HG03108 (cell line): ENCODE results near the gene IL11.

Source experiments
- ATAC-seq: cut with Tn5 transposase; IDR thresholded peaks from one replicate; pipeline ENCODE4 v1.9.1; 2021; ENCODE audit warnings: moderate library complexity; ENCODE audit not compliant: unreplicated experiment

IL11 gene

DNA sequence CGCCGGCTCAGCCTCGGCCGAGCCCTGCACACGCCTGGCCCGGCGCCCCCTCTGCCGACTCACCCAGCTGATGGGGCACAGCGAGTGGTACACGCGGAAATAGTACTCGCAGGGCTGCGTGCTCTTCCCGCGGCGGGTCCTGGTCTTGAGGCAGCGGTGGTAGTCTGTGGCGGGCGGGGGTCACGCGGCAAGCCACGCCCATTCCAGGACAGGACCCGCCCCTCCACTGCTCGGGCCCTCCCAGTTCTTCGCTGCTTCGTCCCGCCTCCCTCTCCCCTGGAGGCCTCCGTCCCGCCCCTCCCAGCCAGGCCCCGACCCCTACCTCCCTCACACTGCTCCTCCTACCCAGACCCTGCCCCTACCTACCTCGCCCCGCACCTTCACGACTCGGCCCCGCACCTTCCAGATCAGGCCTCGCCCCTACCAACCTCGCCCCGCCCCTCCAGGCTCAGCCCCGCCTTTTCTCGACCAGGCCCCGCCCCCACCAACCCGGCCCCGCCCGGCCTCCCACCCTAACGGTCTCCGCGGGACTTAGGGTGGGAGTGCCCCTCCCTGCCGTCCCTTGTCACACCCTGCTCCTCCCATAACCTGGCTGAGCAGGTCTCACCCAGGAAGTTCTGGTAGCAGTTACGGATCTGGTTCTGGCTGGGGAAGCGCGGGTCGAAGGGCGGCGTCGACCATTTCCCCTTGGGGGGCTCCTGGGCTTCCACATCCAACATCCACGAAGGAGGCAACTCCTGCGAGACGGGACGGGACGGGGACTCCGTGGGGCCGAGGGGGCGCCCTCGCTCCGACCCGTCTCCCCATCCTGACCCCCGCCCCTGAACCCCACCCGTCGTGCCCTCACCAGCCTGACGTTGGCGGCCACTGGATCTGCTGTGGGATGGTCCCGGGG, 16.2 kb downstream of the IL11 start:
- ATAC-seq, result no peak

DNA sequence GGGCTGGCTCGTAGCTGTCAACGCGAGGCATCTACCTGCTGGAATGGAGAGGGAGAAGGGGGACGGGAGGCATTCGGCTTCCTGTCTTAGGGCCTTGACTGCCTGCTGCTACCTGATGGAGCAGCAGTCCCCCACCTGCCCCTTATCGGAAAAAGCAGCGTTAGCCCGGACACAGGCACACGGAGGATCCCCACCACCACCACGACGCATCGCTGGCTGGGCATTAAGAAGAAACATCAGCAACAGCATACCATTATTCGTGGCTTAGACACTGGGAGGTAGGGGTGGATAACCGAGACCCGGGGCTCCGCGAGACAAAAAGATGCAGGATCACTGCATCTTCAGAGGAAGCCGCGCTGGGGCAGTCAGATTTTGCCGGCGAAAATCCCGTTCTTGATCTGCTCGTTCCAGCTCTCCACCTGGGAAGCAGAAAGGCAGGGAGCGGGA, 16.9 kb downstream of the IL11 start:
- ATAC-seq, result no peak

DNA sequence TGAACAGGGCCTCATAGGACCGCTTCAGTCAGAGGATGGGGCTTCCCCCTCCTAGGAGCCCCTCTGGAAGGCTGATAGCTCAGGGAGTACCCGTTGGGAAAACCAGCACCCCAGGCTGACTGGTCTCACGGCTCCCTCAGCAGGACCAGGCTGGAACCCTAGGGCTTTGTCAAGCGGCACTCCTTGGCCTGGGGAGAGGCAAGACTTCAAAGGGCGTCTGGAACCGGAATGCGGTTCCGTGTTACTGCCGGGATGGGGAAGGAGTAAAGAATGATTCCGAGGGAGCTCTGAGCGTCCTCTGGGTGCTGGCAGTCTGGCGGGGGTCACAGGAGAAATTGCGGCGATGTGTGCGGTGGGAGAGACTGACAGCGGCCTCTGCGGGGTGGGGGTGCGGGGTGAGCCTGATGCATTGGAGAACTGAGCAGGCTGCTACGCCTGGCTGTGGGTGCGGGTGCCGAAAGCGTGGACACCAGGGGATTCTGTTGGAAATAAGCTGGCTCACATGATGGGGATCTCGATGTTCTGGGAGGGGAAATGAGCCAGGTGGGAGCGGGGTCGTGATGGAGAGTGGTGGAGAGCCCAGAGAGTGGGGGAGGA, 17.6 kb downstream of the IL11 start:
- ATAC-seq, result no peak

DNA sequence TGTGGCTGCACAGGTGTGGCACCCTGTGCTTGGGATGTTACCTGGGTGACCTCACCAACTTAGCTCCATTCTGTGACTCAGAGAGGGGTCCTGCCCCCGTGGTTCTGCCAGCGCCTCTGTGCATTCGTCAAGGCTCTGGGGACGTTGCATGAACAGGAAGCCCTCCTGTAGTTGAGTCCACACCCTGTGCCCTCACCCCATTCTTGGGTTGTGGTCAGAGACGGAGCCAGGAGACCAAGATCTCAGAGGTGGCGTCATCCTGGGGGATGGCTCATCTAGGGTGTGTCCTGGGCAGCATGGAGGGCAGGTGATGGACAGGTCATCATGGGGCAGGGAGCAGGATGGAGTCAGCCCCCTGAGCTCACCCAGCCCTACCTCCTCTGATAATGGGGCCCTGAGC, 18.2 kb downstream of the IL11 start:
- no peak for ATAC-seq

DNA sequence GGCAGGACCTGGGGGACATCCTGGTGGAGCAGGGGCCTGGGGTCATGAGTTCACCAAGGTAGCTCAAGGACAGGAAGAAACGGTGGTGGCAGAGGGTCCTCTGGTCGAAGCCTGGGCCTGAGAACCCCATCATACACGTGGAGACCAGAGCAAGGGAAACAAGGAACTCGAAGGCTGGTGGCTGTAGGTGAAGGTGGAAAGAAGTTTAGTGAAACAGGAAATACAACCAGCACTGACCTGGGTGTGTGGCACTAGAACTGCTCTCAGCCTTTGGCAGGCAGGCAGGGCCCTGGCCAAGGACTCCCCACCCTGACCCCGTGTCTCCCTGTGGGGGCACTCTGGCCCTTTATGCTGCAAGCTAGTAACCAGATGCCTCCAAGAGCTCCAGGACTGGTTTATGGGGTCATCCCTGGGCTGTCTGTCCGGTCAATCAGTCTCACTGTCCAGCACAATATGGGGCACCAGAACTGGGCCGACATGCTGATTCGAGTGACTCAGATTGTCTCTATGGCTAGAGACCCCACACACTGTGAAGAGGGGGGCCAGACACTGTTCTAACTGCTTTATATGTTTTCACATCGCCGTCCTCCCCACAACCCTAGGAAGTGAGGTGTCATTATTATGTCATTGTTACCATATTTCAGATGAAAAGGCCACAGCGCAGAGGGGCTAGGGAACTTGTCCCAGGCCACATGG, 19.5 kb downstream of the IL11 start:
- no peak for ATAC-seq

- no peak for ATAC-seq
Measured at GRCh38 chr19:55348317-55349034, 21.8 kb downstream of the IL11 start.

DNA sequence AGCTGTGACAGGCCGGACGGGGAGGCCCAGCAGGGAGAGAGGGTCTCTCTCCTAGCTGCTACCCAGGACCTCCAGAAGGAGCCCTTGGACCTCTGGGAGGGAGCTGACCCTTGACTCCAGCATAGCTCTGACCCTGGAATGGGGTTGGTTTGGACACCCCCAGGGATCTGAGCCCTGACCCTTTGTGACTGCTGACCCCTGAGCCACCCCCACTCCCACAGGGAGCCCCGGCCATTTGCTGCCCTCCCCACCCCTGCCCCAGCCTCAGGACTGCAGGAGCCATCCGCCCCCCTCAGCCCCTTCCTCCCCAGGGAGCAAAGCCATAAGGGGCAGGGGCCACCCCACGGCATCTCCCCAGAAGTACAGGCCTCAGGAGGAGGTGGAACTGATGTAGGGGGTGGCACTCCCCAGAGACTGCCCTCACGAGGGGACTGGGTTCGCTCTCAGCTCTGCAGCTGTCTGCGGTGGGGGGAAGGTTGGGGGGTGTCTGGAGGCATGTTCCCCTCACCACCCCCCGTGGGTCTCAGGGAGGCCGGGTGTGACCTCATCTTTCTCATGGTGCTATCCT, 22.7 kb downstream of the IL11 start:
- ATAC-seq, result no peak

- no peak for ATAC-seq
Measured at GRCh38 chr19:55346725-55347441, 23.4 kb downstream of the IL11 start.

DNA sequence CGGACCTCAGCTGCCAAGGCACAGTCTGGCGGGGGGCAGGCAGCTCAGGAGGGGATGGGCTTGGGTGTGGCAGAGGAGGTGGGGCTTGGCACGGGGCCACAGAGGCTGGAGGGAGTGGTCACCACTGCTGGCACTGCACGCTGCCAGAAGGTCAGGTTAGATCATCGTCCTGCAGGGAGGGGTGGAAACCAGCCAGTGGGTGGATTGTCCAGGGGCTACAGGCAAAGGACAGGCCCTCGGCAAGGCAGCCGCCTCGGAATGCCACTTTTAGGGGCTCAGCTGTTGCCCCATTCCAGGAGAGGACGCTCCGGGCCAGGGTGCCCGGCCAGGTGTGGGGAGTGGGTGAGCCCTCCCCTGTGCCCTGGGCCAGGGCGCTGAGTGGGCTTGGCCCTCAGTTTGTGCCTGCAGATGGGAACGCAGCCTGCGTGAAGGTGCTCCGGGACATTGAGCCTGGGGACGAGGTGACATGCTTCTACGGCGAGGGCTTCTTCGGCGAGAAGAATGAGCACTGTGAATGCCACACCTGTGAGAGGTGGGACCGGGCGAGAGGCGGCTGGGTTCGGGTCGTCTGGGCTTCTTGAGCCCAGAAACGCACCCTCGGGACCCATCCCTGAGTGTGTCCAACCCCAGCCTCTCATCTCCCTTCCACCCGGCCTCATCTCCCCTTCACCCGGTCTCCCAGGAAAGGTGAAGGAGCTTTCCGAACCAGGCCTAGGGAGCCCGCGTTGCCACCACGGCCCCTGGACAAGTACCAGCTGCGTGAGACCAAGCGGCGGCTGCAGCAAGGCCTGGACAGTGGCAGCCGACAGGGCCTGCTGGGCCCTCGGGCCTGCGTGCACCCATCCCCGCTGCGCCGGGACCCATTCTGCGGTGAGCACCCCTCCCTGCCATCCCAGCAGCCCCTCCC, 24.2 kb downstream of the IL11 start:
- no peak for ATAC-seq

DNA sequence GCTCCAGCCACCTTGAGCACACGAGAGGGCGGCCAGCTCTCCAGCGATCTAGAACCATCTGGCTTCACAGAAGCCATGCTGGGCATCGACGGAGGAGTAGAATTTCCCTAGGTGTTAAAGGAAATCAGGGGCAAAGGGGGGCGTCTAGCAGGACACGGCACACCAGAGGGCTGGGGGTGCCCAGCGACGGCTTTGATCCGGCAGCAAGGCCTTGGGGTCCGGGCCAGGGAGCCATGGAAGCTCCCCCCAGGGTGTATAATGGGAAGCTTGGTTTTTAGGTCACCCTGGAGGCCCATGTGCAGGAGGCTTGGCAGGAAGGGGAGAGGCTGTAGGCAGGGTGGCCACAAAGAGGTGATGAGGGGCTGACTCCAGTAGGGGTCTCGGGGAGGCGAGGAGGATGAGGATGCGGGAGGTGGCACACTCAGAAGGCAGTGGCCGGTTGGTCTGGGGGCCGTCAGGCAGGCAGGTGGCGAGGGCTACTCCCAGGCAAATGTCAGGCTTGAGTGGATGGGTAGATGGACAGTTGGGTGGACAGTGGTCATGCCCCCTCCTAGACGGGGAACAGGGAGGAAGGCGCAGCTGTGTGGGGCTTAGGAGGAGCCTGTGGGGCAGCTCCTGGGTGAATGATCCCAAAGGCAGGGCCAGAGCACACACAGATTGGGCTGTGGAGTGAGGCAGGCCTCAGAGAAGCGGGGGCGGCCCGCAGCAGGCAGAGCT, 25.0 kb downstream of the IL11 start:
- no peak for ATAC-seq

GRCh38 chr19:55344444-55344843, 25.8 kb downstream of the IL11 start:
- no peak for ATAC-seq

DNA sequence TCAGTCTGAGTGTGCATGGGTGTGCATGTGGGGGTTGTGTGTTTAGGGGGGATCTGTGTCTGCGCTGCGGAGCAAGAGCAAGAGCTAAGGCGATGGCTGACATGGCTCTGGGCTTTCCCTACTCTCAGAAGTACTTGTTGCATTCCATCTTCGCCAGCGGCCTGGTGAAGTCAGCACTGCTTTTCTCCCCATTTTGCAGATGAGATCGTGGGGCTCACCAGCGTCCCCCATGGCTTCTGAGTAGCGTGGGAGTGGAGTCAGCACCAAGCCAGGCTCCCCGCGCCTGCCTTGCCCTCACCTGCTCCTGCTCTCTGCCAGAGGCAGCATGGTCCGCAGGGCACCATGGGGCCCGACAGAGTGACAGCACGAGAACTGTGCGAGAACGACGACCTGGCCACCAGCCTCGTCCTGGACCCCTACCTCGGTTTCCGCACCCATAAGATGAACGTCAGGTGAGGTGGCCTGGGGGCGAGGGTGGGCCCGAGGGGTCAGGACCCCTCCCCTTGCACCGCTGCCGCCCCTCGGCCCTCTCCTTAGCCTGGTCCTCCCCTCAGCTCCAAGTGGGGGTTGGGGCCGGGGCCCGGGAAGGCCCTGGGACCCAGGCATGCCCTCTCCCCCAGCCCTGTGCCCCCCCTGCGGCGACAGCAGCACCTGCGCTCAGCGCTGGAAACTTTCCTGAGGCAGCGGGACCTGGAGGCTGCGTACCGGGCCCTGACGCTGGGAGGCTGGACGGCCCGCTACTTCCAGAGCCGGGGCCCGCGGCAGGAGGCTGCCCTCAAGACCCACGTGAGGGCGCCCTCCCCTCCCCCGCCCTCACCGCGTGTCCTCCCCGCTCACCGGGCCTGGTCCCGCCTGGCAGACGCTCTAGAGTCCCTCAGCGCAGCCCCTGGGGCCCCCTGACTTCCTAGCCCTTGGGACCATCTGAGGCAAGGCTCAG, 28.4 kb downstream of the IL11 start:
- ATAC-seq, result no peak

DNA sequence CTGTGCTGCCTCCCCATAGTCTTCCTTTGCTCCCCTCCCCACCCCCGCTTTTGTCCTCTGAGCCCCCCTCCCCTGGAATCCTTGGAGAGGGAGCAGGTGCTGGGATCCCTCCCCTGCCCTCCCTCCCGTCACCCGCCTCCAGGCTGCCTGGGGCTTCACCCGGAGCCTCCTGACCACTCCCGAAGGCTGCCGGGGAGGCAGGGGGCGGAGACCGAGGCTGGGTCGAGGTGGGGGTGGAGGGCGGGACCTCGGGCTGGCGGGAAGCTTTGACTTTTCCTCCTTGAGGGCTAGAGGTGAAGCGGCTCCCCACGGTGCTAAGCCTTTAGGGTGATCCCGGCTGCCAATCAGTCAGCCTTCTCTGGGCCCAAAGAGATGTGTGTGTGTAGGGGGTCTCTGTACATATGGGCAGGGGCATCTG, 29.1 kb downstream of the IL11 start:
- no peak for ATAC-seq

- ATAC-seq, result no peak
Measured at GRCh38 chr19:55340784-55341147, 29.5 kb downstream of the IL11 start.

GRCh38 chr19:55339889-55340783, 30.1 kb downstream of the IL11 start:
- ATAC-seq, result no peak

DNA sequence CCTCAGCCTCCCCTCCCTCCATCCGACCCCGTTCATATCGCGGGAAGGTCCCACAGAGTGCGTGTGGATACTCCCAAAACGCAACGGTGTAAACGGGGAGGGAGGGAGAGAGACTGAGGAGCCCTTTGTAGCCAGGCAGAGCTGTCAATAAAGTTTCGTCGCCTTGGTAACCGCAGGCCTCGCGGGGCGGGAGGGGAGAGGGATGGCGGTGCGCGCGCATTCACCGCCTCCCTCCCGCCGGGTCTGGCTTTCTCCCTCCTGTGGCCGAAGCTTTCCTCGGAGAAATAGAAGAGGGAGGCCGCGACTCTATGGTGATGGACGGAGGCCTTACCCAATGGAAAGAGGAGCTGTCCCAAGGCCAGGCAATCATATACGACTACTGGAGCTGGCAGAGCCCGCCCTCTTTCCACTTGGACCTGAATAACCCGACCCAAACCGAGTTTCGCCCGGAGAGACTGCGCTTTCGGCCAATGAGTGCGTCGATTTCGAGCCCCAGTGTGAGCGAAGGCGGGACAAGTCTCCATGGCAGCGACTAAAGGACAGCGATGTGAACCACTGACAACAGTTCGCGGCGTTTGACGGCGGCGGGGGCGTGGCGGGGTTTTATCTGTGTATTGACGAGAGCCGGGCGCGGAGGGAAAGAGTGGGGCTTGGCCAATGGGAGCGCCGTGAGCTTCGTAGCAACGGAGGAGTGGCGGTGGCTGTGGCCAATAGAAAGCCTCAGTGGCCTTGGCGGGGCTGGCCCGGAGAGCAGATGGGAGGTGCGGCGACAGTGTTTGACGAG, 31.0 kb downstream of the IL11 start, which contains the start of gene KMT5C:
KMT5C (plus strand) TSS at position 772 of the 784 bp plus-strand sequence. CDS start 2,061 bp downstream, outside the sequence.
- ATAC-seq, result peak; percentile 73
